NCI-H1436 treated with DMSO at 0.1 percent for 48 hours (cell line): Measurements from ENCODE around the gene FUZ.

ENCODE experiments used
- DNase-seq: peaks from one replicate; lab custom pipeline; 2025; lab: John Stamatoyannopoulos, UW

The FUZ gene

DNA sequence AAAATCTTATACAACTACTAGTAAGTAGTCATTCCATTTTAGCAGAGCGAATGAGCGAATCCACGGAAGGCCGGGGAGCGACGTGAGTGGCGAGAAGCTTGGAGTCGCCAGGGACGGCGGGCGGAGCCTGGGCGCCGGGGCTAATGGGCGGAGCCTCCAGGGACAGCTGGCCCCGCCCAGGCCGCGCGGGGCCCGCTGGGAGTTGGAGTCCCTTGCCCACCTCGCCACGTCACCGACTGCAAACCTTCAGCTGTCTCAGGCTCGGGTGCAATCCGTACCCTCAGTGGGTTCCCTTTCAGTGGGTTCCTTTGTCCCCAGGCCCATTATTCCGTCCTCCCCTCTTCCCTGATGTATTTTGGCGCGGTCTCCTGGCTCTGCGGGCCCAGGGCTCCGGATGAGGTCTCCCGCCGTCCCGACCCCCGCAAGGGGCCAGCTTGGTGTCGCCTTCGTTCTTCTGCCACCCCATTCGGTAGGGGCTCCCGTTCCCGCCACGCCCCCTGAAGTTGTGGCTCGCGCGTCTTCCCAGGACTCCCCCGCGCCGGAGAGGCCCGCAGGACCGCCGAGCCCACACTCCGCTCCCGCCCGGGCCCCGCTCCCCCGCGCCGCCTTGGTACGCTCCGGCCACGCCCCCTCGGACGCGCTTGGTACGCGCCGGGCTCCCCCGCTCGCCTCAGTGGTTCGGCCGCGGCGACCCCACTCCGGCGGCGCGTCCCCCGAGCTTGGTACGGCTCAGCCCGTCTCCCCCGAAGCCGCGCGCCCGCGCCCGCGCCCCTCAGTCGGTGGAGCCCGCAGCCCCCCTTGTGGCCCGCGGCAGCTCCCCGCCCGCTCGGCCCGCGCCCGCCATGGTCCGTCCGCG is 37.6 kb upstream of the FUZ start, which contains the start of gene PTOV1:
PTOV1 (plus strand) TSS at position 673 of the 856 bp plus-strand sequence.
- DNase-seq: peak; percentile 72

DNA sequence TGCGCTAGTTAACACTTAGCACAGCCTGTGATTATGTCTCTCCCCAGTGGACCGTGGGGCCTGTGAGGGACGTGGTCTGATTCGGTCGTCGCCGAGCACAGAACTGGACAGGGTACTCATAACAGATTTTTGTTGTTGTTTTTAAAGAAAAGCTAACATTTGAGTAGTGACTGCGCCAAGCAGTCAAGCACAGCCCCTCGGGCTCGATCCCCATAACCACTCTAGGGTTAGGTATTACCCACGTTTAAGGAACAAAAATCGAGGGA is 37.1 kb upstream of the FUZ start:
- no peak for DNase-seq

DNA sequence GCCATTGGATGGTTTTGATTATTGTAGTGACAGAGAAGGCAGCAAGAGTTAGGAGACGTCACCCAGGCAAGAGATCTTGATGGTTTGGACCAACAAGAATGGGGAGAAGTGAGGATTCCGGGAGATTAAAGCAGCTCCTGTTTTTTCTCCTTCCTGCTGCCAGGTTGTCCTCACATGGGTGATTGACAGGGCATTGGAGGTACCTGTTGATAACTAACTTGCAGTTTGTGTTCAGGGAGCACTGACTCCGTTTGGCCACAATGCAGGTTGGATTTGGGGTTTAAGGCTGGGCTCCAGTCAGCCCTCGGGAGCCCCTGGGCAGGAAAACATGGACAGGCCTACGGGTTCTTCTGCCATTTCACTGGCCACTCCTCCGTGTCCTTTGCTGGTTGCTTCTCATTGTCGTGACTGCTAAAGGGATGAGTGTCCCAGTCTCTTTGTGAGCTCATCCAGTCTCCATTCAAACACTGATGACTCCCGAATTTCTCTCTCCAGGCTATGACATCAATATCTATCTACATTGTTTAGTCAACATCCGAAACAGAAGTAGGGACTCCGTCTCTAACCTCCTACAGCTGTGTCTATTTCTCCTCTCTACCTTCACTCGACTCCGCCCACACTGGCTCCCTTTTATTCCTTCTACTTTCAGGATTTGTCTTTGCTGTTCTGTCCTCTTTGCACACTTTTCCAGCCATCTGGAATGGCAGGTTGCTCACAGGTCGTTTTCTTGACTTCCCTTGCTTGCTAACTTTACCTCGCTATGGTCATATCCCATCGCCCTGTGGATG is 36.5 kb upstream of the FUZ start:
- no peak for DNase-seq

DNA sequence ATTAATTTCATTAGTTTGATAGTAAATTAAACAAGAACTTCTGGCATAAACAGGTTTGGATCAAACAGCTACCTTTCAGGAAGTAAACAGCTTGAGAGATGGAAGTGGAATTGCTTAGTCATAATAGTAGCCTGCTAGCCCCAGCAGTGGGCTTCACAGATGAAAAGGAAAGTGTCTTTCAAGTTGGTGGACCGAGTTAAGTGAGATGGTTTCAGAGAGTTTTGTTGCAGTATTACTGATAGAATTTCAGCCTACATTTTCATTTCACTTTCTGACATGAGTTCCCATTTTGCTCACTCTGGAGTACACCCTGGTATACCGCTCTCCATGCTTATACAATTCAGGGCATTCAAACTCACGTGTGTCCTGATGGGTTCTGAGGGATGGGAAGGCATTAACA is 35.8 kb upstream of the FUZ start:
- DNase-seq: no peak

DNA sequence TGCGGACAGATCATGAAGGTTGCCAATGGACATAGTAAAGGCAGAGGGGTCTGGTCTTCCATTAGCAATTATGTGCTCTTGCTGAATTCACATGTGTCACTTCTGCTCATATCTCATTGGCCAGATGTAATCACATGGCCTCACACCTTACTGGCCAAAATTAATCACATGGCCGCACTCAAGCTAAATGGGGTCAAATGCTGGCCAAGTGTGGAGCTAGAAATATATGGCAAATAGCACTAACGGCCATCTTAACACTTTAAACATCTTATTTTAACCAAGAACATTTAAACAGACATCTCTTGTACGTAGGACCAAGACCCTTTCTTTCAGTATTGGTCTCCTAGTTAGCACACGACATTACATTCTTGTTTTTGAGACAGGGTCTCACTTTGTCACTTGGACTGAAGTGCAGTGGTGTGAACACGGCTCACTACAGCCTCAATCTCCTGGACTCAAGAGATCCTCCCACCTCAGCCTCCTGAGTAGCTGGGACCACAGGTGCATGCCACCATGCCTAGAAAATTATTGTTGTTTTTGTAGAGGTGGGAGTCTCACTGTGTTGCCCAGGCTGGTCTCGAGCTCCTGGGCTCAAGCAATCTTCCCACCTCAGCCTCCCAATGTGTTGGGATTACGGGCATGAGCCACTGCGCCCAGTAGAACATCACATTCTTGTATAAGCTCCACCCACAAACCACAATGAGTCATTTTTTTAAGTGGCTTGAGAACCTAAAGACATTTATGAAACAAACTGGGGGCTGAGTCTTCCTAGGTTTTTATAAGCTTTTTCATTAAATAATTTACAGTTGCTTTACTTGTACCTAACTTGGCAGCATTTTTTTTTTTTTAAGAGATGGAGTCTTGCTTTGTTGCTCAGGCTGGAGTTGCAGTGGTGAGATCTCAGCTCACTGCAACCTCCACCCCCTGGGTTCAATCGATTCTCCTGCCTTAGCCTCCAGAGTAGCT is 34.9 kb upstream of the FUZ start:
- no peak for DNase-seq

DNA sequence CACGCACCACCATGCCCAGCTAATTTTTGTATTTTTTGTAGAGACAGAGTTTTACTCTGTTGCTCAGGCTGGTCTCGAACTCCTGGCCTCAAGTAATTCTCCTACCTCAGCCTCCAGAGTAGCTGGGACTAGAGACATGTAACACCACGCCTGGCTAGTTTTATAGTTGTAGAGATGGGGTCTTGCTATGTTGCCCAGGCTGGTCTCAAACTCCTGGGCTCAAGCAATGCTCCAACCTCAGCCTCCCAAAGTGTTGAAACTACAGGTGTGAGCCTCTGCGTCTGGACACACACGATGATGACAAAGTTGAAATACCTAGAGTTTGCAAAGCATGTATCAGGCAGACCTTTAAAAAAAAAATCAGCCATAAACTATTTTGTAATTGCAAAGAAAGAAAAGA is 33.3 kb upstream of the FUZ start:
- no peak for DNase-seq

DNA sequence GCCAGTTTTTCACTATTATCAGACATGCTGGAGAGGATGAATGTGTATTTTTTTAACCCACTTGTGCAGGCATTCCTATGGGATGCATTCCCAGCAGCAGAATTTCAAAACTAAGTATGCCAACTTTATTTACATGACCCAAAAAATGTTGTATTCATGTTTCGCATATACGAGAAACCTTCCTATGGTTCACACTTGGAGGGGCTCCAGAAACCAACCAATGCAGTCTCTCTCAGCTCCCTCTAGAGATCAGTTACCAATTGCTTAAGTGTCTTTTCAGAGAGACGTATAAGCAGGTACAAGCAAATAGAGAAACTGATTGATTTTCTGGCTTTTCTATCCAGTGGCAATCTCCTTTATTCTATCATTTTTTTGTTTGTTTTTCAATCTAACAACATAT is 32.3 kb upstream of the FUZ start:
- DNase-seq: no peak

DNA sequence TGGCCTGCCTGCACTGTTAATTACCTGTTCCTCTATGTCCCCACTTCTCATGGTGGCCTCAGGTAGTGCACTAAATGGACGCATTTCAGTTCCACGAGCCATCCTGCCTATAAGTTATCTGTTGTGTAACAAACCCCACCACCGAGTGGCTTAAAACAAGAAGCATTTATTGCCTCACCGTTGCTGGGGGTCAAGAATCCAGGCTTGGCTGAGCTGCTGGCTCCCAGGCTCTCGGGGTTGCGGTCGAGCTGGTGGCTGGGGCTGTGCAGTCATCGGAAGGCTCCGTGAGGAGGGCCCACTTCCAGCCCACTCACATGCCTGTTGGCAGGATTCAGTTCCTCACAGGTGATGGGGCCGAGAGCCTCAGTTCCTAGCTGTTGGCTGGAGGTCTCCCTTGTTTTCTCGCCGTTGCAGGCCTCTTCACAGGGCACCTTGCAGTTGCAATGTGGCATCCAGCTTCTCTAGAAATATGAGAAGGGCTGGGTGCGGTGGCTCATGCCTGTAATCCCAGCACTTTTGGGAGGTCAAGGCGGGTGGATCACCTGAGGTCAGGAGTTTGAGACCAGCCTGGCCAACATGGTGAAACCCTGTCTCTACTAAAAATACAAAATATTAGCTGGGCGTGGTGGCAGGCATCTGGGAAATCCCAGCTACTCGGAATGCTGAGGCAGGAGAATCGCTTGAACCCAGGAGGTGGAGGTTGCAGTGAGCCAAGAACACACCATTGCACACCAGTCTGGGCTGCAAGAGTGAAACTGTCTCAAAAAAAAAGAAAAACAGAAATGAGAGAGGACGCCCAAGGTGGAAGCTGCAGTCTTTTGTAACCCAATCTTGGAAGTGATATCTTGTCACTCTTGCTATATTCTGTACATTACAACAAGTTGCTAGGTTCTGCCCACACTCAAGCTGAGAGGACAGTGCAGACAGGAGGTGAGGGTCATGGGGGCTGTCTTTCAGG is 31.3 kb upstream of the FUZ start:
- no peak for DNase-seq

DNA sequence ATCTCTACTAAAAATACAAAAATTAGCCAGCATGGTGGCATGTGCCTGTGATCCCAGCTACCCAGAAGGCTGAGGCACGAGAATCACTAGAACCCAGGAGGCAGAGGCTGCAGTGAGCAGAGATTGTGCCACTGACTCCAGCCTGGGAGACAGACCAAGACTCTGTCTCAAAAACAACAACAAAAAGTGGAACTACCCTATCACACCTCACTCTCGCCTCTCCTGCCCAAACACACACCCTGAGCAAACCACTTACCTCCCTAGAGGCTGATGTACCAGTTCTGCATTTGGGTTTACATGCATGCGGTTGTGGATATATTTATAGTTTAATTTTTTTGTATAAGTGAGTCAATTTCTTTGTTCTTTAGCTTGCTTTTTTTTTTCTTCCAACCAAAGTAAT is 30.2 kb upstream of the FUZ start:
- no peak for DNase-seq

DNA sequence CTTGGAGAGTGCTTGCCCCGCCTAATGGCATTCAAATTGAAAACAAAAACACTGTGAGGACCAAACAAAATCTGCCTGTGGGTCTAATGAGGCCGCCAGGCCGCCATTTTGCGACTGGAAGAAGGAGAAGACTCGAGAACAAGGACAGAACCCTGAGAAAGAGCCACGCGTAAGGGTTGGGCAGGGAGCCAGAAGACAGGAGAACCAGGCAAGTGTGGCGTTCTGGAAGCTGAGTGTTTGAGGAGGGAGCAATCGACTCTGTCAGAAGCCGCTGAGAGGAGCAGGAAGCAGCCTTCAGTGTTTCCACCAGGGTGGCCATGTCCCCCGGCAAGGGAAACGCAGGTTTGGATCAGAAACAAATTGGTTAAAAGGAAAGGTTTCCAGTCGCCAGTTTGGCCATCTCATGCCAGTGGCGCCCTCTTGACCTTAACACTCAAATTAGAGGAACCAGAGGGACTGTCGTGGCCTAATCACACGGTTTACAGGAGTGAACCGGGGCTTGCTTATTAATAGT is 27.7 kb upstream of the FUZ start:
- DNase-seq: no peak

DNA sequence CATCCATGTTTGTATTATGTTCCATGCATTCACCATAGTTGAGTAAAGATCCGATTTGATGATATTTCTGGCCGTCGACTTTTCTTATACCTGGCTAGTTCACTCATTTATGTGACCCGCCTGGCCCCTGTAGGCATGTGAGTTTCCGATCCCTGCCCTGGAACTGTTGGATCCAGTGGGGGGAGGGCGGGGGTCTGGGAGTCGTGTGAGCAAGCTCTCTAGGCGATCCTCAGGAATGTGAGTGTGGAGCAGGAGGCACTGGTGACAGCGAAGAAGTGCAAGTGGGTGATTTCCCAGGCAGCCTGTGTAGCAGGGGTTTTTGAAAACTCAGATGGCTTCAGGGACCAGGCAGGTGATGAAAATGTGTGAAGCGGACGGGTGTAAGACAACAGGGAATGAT is 27.2 kb upstream of the FUZ start:
- DNase-seq: no peak

DNA sequence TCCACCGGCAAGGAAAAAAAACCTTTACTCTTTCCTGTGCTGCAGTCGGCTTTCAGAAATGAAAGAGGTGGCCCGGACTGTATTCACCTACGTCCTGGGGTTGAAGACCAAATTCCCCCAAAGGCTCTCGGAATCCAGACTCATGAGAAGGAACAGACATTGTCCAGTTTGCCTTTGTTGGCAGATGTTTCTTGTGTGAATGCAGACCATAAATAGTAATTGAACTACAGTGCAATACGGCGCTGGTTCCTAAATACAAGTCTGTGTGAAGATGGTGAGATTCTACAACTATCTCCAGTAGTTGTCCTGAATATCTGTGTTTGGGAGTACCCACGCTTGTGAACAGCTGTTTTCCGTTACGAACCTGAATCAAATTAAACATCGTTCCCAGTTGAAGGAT is 26.6 kb upstream of the FUZ start:
- DNase-seq: no peak

DNA sequence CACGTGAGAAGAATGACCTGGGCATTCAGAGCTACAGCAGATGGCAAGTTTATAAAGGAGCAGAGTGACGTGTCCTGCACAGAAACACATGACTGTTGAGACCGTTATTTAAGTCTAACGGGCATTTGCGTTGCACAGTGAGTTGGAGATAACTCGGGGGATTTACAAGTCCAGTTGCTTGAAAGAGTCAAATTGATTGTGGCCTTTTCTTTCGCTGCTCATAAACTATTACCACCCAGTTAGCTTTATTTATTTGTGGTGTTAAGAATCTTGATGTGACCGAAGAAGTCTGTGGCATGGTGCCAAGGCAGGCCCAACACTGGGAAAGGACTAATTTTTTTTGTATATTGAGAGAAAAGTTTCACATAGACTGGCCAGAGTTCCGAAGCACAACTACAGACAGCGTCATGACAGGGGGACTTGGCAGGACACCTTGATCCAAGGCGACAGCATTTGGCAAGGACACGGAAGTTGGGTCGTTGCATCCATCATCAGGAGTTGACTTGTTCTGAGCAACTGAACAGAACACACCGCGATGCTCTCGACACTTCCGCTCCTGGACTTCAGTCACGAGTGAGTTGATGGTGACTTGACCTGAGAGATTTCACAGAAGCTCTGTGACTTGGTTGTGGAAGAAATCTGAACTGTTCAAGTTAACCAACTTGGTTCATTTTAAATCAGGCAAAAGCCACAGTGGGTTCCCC is 25.9 kb upstream of the FUZ start:
- no peak for DNase-seq

DNA sequence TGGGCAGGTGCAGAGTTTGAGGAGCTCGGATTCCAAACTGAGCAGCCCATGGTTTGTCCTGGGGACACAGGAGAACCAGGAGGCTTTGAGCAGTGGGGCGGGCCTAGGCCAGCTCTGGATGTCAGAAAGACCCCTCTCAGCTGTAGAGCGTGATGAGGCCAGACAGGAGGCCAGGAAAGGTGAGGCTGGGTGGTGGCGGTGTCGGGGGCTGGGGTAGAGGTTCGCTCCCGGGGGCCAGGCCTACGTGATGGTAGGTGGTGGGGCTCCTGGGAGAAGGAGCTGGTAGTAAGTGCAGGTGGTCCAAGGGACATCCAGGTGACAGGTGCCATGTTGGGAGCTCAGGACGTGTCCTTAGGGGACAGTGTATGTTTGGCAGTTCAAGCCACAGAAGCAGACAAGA is 24.3 kb upstream of the FUZ start:
- DNase-seq: no peak

DNA sequence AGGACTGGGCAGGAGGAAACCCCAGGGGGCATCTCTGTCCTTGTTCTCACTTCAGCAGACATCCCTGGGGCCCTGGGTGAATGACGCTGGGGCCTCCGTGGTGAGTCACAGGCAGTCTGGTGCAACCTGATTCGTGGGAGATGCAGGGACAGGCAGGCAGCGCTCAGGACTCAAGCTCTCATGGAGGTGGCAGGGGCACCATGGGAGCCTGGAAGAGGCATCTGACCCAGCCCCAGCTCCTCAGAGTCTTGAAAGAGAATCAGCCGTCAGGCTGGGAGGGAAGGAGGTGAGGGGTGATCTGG is 23.9 kb upstream of the FUZ start:
- DNase-seq: no peak

DNA sequence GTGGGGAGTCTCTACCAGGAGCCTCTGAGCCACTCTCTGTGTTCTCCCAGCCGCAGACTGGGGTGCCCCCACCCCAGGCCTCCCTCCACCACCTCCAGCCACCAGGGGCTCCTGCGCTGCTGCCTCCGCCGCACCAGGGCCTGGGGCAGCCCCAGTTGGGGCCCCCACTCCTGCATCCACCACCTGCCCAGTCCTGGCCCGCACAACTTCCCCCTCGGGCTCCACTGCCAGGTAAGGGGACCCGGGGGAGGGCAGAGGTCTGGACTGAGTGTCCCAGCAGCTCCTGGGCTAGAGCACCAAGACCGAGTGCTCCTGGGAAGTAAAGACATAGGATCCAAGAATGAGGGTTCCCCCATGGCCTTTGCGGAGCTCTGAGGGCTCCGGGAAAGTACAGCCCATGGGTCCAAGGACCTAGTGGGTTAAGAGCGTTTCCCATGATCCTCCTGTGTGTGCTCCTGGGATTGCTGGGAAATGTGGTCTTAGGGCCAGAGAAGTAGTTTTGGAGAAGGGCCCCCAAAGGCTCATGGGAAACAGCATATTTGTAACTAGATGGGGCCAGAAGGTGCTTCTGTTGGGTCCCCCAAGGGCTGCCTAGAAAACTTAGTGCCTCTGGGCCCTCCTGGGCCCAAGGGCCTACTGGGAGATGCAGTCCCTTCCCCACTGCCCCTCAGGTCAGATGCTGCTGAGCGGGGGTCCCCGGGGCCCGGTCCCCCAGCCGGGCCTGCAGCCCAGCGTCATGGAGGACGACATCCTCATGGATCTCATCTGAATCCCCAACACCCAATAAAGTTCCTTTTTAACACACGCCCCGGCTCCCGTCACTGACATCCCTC is 23.3 kb upstream of the FUZ start:
- DNase-seq: no peak

DNA sequence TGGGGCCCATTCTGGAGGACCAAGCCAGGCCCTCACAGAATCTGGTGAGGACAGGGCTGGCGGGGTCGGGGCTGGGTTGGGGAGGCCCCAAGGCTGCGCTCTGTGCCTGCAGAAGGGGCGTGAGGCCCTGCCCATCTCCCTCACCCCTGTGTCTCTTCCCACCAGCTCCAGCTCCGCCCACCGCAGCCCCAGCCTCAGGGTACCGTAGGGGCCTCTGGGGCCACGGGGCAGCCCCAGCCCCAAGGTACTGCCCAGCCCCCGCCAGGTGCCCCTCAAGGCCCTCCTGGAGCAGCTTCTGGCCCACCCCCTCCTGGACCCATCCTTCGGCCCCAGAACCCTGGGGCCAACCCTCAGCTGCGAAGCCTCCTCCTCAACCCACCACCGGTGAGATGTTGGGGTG is 22.5 kb upstream of the FUZ start:
- DNase-seq: no peak

DNA sequence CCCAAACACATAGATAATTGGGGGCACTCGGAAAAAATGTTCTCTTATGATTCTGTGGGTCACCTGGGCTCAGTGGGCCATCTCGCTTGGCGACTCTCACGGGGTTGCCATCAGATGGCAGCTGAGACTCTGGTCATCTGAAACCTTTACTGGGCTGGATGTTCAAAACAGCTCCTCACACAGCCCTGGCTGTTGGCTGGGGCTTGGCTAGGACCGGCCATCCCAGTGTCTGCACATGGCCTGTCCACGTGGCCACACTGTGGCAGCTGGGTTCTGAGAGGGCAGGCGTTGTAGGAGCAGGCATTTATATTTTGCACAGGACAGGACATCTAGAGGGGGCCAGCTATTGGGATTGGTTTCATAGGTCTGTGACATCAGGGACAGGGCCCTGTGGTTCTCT is 20.5 kb upstream of the FUZ start:
- no peak for DNase-seq

DNA sequence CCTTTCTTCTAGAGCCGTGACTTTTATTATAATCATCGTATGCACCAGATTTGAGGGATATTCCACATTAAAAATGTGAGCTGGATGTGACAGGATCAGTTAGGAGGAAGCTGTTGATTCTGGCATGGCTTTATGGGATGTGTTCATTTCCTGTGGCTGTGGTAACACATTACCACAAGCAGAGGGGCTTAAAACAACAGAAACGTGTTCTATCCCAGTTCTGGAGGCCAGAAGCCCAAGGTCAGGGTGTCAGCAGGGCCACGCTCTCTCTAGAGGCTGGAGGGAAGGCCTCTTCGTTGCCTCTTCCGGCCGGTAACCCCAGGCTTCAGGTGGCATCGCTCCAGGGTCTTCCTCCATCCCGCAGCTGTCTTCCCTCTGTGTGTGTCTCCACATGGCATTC is 19.5 kb upstream of the FUZ start:
- no peak for DNase-seq

DNA sequence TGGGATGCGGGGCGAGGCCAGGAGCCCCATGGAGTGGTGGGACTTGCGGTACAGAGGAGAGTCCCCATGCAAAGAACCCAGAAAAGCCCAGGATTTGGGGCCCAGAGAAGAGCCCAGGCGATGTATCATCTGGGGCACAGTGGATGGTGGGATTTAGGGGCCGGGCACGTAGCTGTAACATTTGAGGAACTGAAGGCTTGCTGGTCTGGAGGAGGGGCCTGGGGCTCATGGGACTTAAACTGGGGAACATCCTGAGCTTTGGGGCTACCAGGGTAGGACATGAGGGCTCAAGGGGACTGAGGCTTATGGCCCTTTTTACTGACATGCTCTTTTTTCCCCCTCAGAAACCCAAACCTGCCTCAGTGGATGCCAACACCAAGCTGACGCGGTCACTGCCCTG is 18.5 kb upstream of the FUZ start:
- no peak for DNase-seq
